K562 (cell line): Measurements from ENCODE around the gene IQCM. TPM values are rescaled to one million over a fixed set of nuclear protein-coding genes. Genes with fewer than 3 reads are reported as not detected.

Experiments
- ATAC-seq: fragments of 200-7000 bp; cut with Tn5 transposase; 3 replicates; pipeline ENCODE4 v1.9.1; 2020; ENCODE audit warnings: moderate library complexity
- BruUV-seq: library from RNA; stranded (reverse); fragments of 400-500 nt; replicated peaks from 2 replicates; lab custom pipeline; 2021; lab: Mats Ljungman, UMichigan
- CTCF ChIA-PET: fragments of 300-600 bp; formaldehyde crosslinking; extraction: SDS; loops from one replicate; lab custom pipeline; 2021; ENCODE audit warnings: low intra/inter-chr PET ratio; lab: Yijun Ruan, JAX
- POLR2A ChIA-PET: fragments of 300-600, 350-650 bp; sonication (Branson Sonifier 250); formaldehyde crosslinking; extraction: SDS; loops from one replicate; lab custom pipeline; 2021; ENCODE audit warnings: antibody characterized with exemption, inconsistent platforms; lab: Yijun Ruan, JAX
- DNase-seq, 4 experiments: peaks; one replicate each; pipeline versions ENCODE4 v3.0.0 to v3.0.0-alpha.2; 2011 to 2018; ENCODE audit warnings: low spot score in 3 of 4, mixed read lengths in 3 of 4; ENCODE audit errors: extremely low read depth in 1 of 4
- FAIRE-seq: peaks from 2 replicates; lab custom pipeline; 2011; peaks lifted over from hg19 to GRCh38; lab: Jason Lieb, UNC
- H2AFZ ChIP-seq: 2 replicates; pipeline ENCODE4 v1.6.0; 2011; ENCODE audit warnings: low read depth, low read length, control low read depth, inconsistent platforms
- H3K27ac ChIP-seq: fragments of 200-600 bp; 3 replicates; pipeline ENCODE4 v1.8.0; 2011; ENCODE audit warnings: low read depth, mild to moderate bottlenecking, control low read depth, inconsistent platforms, low read length, moderate library complexity, mixed read lengths; ENCODE audit errors: extremely low read depth
- H3K27me3 ChIP-seq, 2 experiments: fragments of 300-600 bp in 1 of 2; 2 replicates in 1 of 2; 3 replicates in 1 of 2; pipeline versions ENCODE4 v1.6.0 to v1.8.0; 2011; ENCODE audit warnings: inconsistent platforms in 2 of 2, low read length in 2 of 2, mild to moderate bottlenecking in 1 of 2, mixed read lengths in 1 of 2, moderate library complexity in 1 of 2; ENCODE audit not compliant: control insufficient read depth in 2 of 2, insufficient read depth in 2 of 2
- H3K36me3 ChIP-seq: fragments of 300-600 bp; 3 replicates; pipeline ENCODE4 v1.8.0; 2011; ENCODE audit warnings: mild to moderate bottlenecking, low read length, inconsistent platforms; ENCODE audit not compliant: control insufficient read depth, insufficient read depth
- H3K4me1 ChIP-seq, 2 experiments: fragments of 200-600 bp in 1 of 2; replicated peaks in 1 of 2; 2 replicates in 1 of 2; 3 replicates in 1 of 2; pipeline versions ENCODE4 v1.5.1 to v1.8.0; 2011; ENCODE audit warnings: inconsistent platforms in 2 of 2, low read length in 2 of 2, mild to moderate bottlenecking in 1 of 2, mixed read lengths in 1 of 2, moderate library complexity in 1 of 2; ENCODE audit not compliant: control insufficient read depth in 2 of 2, insufficient read depth in 2 of 2
- H3K4me2 ChIP-seq: 2 replicates; pipeline ENCODE4 v1.6.1; 2011; ENCODE audit warnings: low read length, control low read depth, inconsistent platforms, mixed read lengths; ENCODE audit not compliant: insufficient read depth
- H3K4me3 ChIP-seq: fragments of 200-600 bp; sonication (generic), shearing (Covaris generic); 2 replicates; pipeline ENCODE4 v1.5.1; 2016; ENCODE audit warnings: control low read depth, inconsistent platforms
- H3K79me2 ChIP-seq: fragments of 200-600 bp; 3 replicates; pipeline ENCODE4 v1.8.0; 2011; ENCODE audit warnings: low read length, inconsistent platforms; ENCODE audit not compliant: control insufficient read depth, insufficient read depth
- H3K9ac ChIP-seq, 2 experiments: 2 replicates each; pipeline versions ENCODE4 v1.6.0 to v1.6.1; 2011; ENCODE audit warnings: low read depth in 2 of 2, low read length in 2 of 2, control low read depth in 1 of 2, inconsistent platforms in 1 of 2, mild to moderate bottlenecking in 1 of 2, mixed read lengths in 1 of 2; ENCODE audit not compliant: insufficient read depth in 1 of 2
- H3K9me1 ChIP-seq: one replicate; pipeline ENCODE4 v1.6.0; 2011; ENCODE audit warnings: inconsistent platforms, mild to moderate bottlenecking, low read length, moderate library complexity; ENCODE audit not compliant: control insufficient read depth, insufficient read depth
- H3K9me3 ChIP-seq: replicated peaks from 2 replicates; pipeline ENCODE4 v1.5.1; 2011; ENCODE audit warnings: low read depth, low read length, inconsistent platforms; ENCODE audit not compliant: control insufficient read depth, insufficient read depth
- H4K20me1 ChIP-seq: replicated peaks from 2 replicates; pipeline ENCODE4 v1.6.1; 2011; ENCODE audit warnings: low read length, inconsistent platforms, mixed read lengths; ENCODE audit not compliant: control insufficient read depth, insufficient read depth
- ARID2 ChIP-seq: fragments of 450-650 bp; IDR thresholded peaks from 2 replicates; pipeline ENCODE4 v1.6.1; 2017; ENCODE audit warnings: antibody characterized with exemption, mild to moderate bottlenecking
- FOXP1 ChIP-seq: sonication (generic); formaldehyde crosslinking; IDR thresholded peaks from 2 replicates; pipeline ENCODE4 v1.8.0; 2022; ENCODE audit warnings: mild to moderate bottlenecking, missing genetic modification reagents
- ILF3 ChIP-seq: fragments of 450-650 bp; IDR thresholded peaks from 2 replicates; pipeline ENCODE4 v1.6.1; 2018; ENCODE audit warnings: antibody characterized with exemption, mild to moderate bottlenecking, moderate library complexity, borderline replicate concordance
- IRF1 ChIP-seq: sonication (generic); formaldehyde crosslinking; IDR thresholded peaks from 2 replicates; pipeline ENCODE4 v1.8.0; 2022; ENCODE audit warnings: missing genetic modification reagents, mild to moderate bottlenecking, borderline replicate concordance
- MTA3 ChIP-seq: fragments of 450-650 bp; formaldehyde crosslinking; IDR thresholded peaks from 2 replicates; pipeline ENCODE4 v1.6.1; 2017; ENCODE audit warnings: mild to moderate bottlenecking, borderline replicate concordance
- MYNN ChIP-seq, 2 experiments: sonication (generic); formaldehyde crosslinking in 1 of 2; IDR thresholded peaks; 2 replicates each; pipeline versions ENCODE4 v1.5.0 to v1.6.1; 2016 to 2020; ENCODE audit warnings: antibody characterized with exemption in 1 of 2, missing genetic modification reagents in 1 of 2
- NFRKB ChIP-seq: fragments of 450-650 bp; IDR thresholded peaks from 2 replicates; pipeline ENCODE4 v1.6.1; 2016; ENCODE audit warnings: low read depth
- PRDM10 ChIP-seq: fragments of 450-650 bp; IDR thresholded peaks from 2 replicates; pipeline ENCODE4 v1.6.1; 2018; ENCODE audit not compliant: partially characterized antibody
- RBFOX2 ChIP-seq: fragments of 200-400 bp; formaldehyde crosslinking; IDR thresholded peaks from 2 replicates; pipeline ENCODE4 v1.6.1; 2017; ENCODE audit warnings: low read depth, mild to moderate bottlenecking, low read length, moderate library complexity
- RBM34 ChIP-seq: fragments of 200-400 bp; formaldehyde crosslinking; IDR thresholded peaks from 2 replicates; pipeline ENCODE4 v1.6.1; 2018; ENCODE audit warnings: low read length, borderline replicate concordance; ENCODE audit not compliant: insufficient read depth
- RNF219 ChIP-seq: fragments of 250-450 bp; sonication (Bioruptor Pico); IDR thresholded peaks from 2 replicates; pipeline ENCODE4 v1.5.0; 2022; ENCODE audit warnings: mild to moderate bottlenecking
- SMARCE1 ChIP-seq: fragments of 450-650 bp; IDR thresholded peaks from 2 replicates; pipeline ENCODE4 v1.7.1; 2016; ENCODE audit warnings: mild to moderate bottlenecking
- SRSF9 ChIP-seq: fragments of 200-400 bp; formaldehyde crosslinking; IDR thresholded peaks from 2 replicates; pipeline ENCODE4 v1.6.1; 2017; ENCODE audit warnings: low read depth, low read length, borderline replicate concordance
- TAF1 ChIP-seq: IDR thresholded peaks from 2 replicates; pipeline ENCODE4 v1.6.1; 2011; ENCODE audit warnings: mild to moderate bottlenecking, low read length, moderate library complexity; ENCODE audit not compliant: insufficient read depth, control insufficient read depth, severe bottlenecking; ENCODE audit errors: extremely low read depth
- ZBTB7A ChIP-seq: IDR thresholded peaks from 2 replicates; pipeline ENCODE4 v1.6.1; 2011; ENCODE audit warnings: low read depth, mild to moderate bottlenecking, low read length, moderate library complexity, borderline replicate concordance; ENCODE audit not compliant: control insufficient read depth
- WGBS: fragments of 100-300 bp; shearing (Covaris generic); methylation state at CpG from one replicate; pipeline ENCODE4 v1.1.6; 2016; ENCODE audit warnings: low coverage, mixed read lengths; ENCODE audit not compliant: insufficient coverage; ENCODE audit errors: missing lambda C conversion rate; 5-methylcytosine and 5-hydroxymethylcytosine counted together
- in situ Hi-C: fragments of 300-500 bp; cut with MboI; formaldehyde crosslinking; loops from 4 replicates; pipeline ENCODE4 v1.15.0; 2018; ENCODE audit warnings: inconsistent platforms, mixed read lengths
- intact Hi-C: fragments of 100-400 bp; cut with micrococcal nuclease; formaldehyde crosslinking; loops from 2 replicates; pipeline ENCODE4 v1.14.2; 2022
- polyA plus RNA-seq, 8 experiments: library from polyadenylated mRNA; depleted of rRNA in 4 of 8; stranded (reverse) in 5 of 8; unstranded in 3 of 8; fragments of >200 nt; fragmentation: Nextera tagmentation in 2 of 8; fragmentation: Illumina TruSeq in 1 of 8; extraction: Ambion mirVana in 2 of 8; extraction: Trizol in 1 of 8; gene quantifications; 2 replicates each; pipeline versions ENCODE4 v1.2.1 to v1.2.3, GENCODE V29; 2011 to 2014; ENCODE audit warnings: inconsistent platforms in 1 of 8, missing spikeins in 1 of 8
- total RNA-seq, 7 experiments: library from RNA; depleted of rRNA in 6 of 7; stranded (reverse); fragments of >200 nt in 6 of 7; fragmentation: Illumina TruSeq in 2 of 7; extraction: Trizol in 2 of 7; gene quantifications; 2 replicates each; pipeline versions ENCODE4 v1.2.1 to v1.2.3, GENCODE V29; 2011 to 2021; ENCODE audit warnings: low replicate concordance in 1 of 7

The IQCM gene
- total and polyA plus RNA-seq, 9 of the 15 experiments (the other 6 are each of a cell fraction or from before 2014, with no cell fraction given): not detected

DNA sequence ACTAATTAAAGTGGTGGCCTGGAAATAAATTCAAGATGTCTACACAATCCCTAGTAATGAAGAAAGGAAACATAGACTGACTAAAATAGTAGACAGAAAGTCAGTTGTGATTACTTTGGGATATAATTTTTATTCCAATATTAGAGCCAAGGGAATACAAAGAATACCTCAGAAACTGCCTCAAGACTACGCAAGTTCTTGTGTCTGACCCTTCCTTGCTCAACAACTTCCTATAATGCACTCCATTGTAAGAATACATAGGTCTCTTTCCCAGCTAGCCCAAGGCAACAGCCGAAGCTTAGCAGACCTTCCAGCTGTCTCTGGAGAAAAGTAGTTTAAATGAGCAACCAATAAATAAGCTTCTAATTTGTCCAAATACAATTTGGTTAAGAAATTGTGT lies 315.9 kb downstream of the IQCM start:
- POLR2A ChIA-PET: no interaction called here
- no peak overlapping the region for H2AFZ ChIP-seq
- H3K9me3 ChIP-seq: no peaks in the 10 kb centered on the region
- no peak for ATAC-seq
- CTCF ChIA-PET: no interaction called here
- H3K4me3 ChIP-seq: no peak overlapping the region
- intact Hi-C loops: no loop called here
- H3K4me1 ChIP-seq: no peaks in the 10 kb centered on the region
- 0% methylated on average over 2 of the region's 2 CpGs for WGBS
- no peak for FAIRE-seq
- H3K9ac ChIP-seq: no peak overlapping the region
- H3K27me3 ChIP-seq: no peaks in the 10 kb centered on the region
- BruUV-seq: no TSS peak
- H4K20me1 ChIP-seq: no peaks in the 10 kb centered on the region
- no peak overlapping the region for H3K4me2 ChIP-seq
- no peak overlapping the region for H3K27ac ChIP-seq
- no peaks in the 10 kb centered on the region for H3K36me3 ChIP-seq
- DNase-seq: no peak
- in situ Hi-C loops: no loop called here
- H3K9me1 ChIP-seq: no peaks in the 10 kb centered on the region
- H3K79me2 ChIP-seq: no peaks in the 10 kb centered on the region
- no peak for TF ChIP-seq RBFOX2
- TF ChIP-seq SRSF9: no peak
- no peak for TF ChIP-seq ARID2
- no peak for TF ChIP-seq NFRKB
- TF ChIP-seq MTA3: no peak
- TF ChIP-seq RNF219 (CRISPR knock-in tag): no peak
- TF ChIP-seq ZBTB7A: no peak
- TF ChIP-seq MYNN (IDR thresholded peaks at IDR 0.05): no peak
- TF ChIP-seq MYNN (CRISPR knock-in tag; IDR thresholded peaks at IDR 0.05): no peak
- TF ChIP-seq ILF3: no peak
- no peak for TF ChIP-seq SMARCE1
- TF ChIP-seq FOXP1 (CRISPR knock-in tag): no peak
- no peak for TF ChIP-seq RBM34
- no peak for TF ChIP-seq TAF1
- TF ChIP-seq PRDM10: no peak
- no peak for TF ChIP-seq IRF1
